ENCODE measurements around the gene AFTPH. TPM values are rescaled to one million over a fixed set of nuclear protein-coding genes. Genes with fewer than 3 reads are reported as not detected.

The AFTPH gene
- total RNA-seq, 1 experiment from 2014 or later = 40.5 TPM

GRCh38 chr2:64609227-64609941, 85.3 kb downstream of the AFTPH start:
- Histone ChIP-seq H3K79me2 (ENCODE audit: low read depth) (no peaks in the 10 kb centered on the region), H3K27me3 (ENCODE audit: insufficient read depth, low read depth) (no peaks in the 10 kb centered on the region), H3K4me2 (peak overlapping the region; percentile 80), H3K36me3 (ENCODE audit: low read depth) (no peaks in the 10 kb centered on the region), H2AFZ (peak overlapping the region; percentile 83), H4K20me1 (ENCODE audit: insufficient read depth) (no peaks in the 10 kb centered on the region), H3K4me3 (peak overlapping the region; percentile 56), H3K9me2 (ENCODE audit: insufficient read depth) (no peaks in the 10 kb centered on the region), H3K27ac (peak overlapping the region; percentile 13; the same call in 1 of the 2 replicates), H3K4me1 (replicated peaks; ENCODE audit: insufficient read depth) (peaks cover 43% of the 10 kb centered on the region), H3F3A (ENCODE audit: insufficient read depth, low read depth) (peaks cover 28% of the 10 kb centered on the region), H3K9me3 (ENCODE audit: insufficient read depth, low read depth) (no peaks in the 10 kb centered on the region)
- intact Hi-C loops (cut with micrococcal nuclease; ENCODE audit: unreplicated experiment) = no loop called here
- no peak for TF ChIP-seq EZH2 (IDR thresholded peaks at IDR 0.05; ENCODE audit: low read depth)
- TF ChIP-seq CTCF (conservative IDR thresholded peaks at IDR 0.05) = peak; percentile 4; the same call in 1 of the 2 replicates
- ChIA-PET POLR2A (ENCODE audit: unreplicated experiment) (interaction anchor here (0.5 kb wide), 1 partner anchor 35 kb away, joined by 4 read pairs; no protein-coding TSS in a partner anchor), CTCF (interaction anchor here (1.8 kb wide), 1 partner anchor 9 kb away, joined by 6 read pairs; no protein-coding TSS in a partner anchor)
- BruUV-seq (replicated peaks) = TSS peak; percentile 95
- DNase-seq = peak in 1 of 2 experiments; percentile 74

GRCh38 chr2:64609942-64610281, 85.8 kb downstream of the AFTPH start:
- no peaks in the 10 kb centered on the region for H3K9me2 ChIP-seq (ENCODE audit: insufficient read depth)
- H4K20me1 ChIP-seq (ENCODE audit: insufficient read depth) = no peaks in the 10 kb centered on the region
- ChIA-PET CTCF (no interaction called here), POLR2A (ENCODE audit: unreplicated experiment) (no interaction called here)
- H3K36me3 ChIP-seq (ENCODE audit: low read depth) = no peaks in the 10 kb centered on the region
- H3K27ac ChIP-seq = no peak overlapping the region
- DNase-seq = no peak
- H3K4me3 ChIP-seq = peak overlapping the region; percentile 56; the same call in 1 of the 2 replicates
- intact Hi-C loops (cut with micrococcal nuclease; ENCODE audit: unreplicated experiment) = no loop called here
- H3K4me2 ChIP-seq = peak overlapping the region; percentile 80
- no peaks in the 10 kb centered on the region for H3K27me3 ChIP-seq (ENCODE audit: insufficient read depth, low read depth)
- peaks cover 43% of the 10 kb centered on the region for H3K4me1 ChIP-seq (replicated peaks; ENCODE audit: insufficient read depth)
- TF ChIP-seq CTCF (conservative IDR thresholded peaks at IDR 0.05) = no peak
- H3K9me3 ChIP-seq (ENCODE audit: insufficient read depth, low read depth) = no peaks in the 10 kb centered on the region
- no TSS peak for BruUV-seq (replicated peaks)
- H3F3A ChIP-seq (ENCODE audit: insufficient read depth, low read depth) = peaks cover 28% of the 10 kb centered on the region
- peak overlapping the region; percentile 83 for H2AFZ ChIP-seq
- H3K79me2 ChIP-seq (ENCODE audit: low read depth) = no peaks in the 10 kb centered on the region

GRCh38 chr2:64610316-64610855, 86.3 kb downstream of the AFTPH start:
- Histone ChIP-seq H2AFZ (no peak overlapping the region), H3F3A (ENCODE audit: insufficient read depth, low read depth) (peaks cover 28% of the 10 kb centered on the region), H3K79me2 (ENCODE audit: low read depth) (no peaks in the 10 kb centered on the region), H3K4me1 (replicated peaks; ENCODE audit: insufficient read depth) (peaks cover 40% of the 10 kb centered on the region), H3K9me2 (ENCODE audit: insufficient read depth) (no peaks in the 10 kb centered on the region), H3K27ac (no peak overlapping the region), H3K36me3 (ENCODE audit: low read depth) (no peaks in the 10 kb centered on the region), H3K9me3 (ENCODE audit: insufficient read depth, low read depth) (no peaks in the 10 kb centered on the region), H4K20me1 (ENCODE audit: insufficient read depth) (no peaks in the 10 kb centered on the region), H3K4me3 (no peak overlapping the region), H3K27me3 (ENCODE audit: insufficient read depth, low read depth) (no peaks in the 10 kb centered on the region), H3K4me2 (no peak overlapping the region; the same call in 1 of the 2 replicates)
- ChIA-PET POLR2A (ENCODE audit: unreplicated experiment) (no interaction called here), CTCF (no interaction called here)
- BruUV-seq (replicated peaks) = no TSS peak
- intact Hi-C loops (cut with micrococcal nuclease; ENCODE audit: unreplicated experiment) = no loop called here
- no peak for TF ChIP-seq CTCF (conservative IDR thresholded peaks at IDR 0.05)
- no peak for TF ChIP-seq EZH2 (IDR thresholded peaks at IDR 0.05; ENCODE audit: low read depth)
- DNase-seq = no peak
